RWPE2 (cell line): Measurements from ENCODE around the gene HDHD3.

ENCODE experiments used
- ATAC-seq: fragments of 200-7000 bp; cut with Tn5 transposase; 3 replicates; pipeline ENCODE4 v1.9.1; 2021; ENCODE audit warnings: low read depth
- DNase-seq: peaks from one replicate; pipeline ENCODE4 v3.0.0-alpha.2; 2020; ENCODE audit warnings: low spot score
- H3K27ac ChIP-seq: fragments of 450-650 bp; 2 replicates; pipeline ENCODE4 v1.5.1; 2017; ENCODE audit warnings: mild to moderate bottlenecking; ENCODE audit not compliant: poor library complexity, severe bottlenecking
- H3K27me3 ChIP-seq: fragments of 250-450 bp; sonication (Bioruptor Pico); 2 replicates; pipeline ENCODE4 v1.5.1; 2021; ENCODE audit warnings: mild to moderate bottlenecking, moderate library complexity; ENCODE audit not compliant: insufficient read depth, poor library complexity, severe bottlenecking
- H3K36me3 ChIP-seq: fragments of 250-450 bp; sonication (Bioruptor Pico); 2 replicates; pipeline ENCODE4 v1.5.1; 2020; ENCODE audit warnings: low read depth, mild to moderate bottlenecking, moderate library complexity
- H3K4me1 ChIP-seq: fragments of 250-450 bp; sonication (Bioruptor Pico); 2 replicates; pipeline ENCODE4 v1.5.1; 2021; ENCODE audit warnings: mild to moderate bottlenecking, moderate library complexity; ENCODE audit not compliant: insufficient read depth, poor library complexity, severe bottlenecking
- H3K4me3 ChIP-seq: fragments of 250-450 bp; sonication (Bioruptor Pico); 2 replicates; pipeline ENCODE4 v1.5.1; 2021; ENCODE audit warnings: mild to moderate bottlenecking, moderate library complexity; ENCODE audit not compliant: severe bottlenecking
- H3K9me3 ChIP-seq: fragments of 250-450 bp; sonication (Bioruptor Pico); 2 replicates; pipeline ENCODE4 v1.5.1; 2021; ENCODE audit warnings: mild to moderate bottlenecking, moderate library complexity; ENCODE audit not compliant: severe bottlenecking
- TF ChIP-seq, protein P1 (sequence below): fragments of 450-650 bp; IDR thresholded peaks from one replicate; pipeline ENCODE4 v1.5.1; 2017; ENCODE audit warnings: mild to moderate bottlenecking, moderate library complexity; ENCODE audit not compliant: poor library complexity, severe bottlenecking

The HDHD3 gene

DNA sequence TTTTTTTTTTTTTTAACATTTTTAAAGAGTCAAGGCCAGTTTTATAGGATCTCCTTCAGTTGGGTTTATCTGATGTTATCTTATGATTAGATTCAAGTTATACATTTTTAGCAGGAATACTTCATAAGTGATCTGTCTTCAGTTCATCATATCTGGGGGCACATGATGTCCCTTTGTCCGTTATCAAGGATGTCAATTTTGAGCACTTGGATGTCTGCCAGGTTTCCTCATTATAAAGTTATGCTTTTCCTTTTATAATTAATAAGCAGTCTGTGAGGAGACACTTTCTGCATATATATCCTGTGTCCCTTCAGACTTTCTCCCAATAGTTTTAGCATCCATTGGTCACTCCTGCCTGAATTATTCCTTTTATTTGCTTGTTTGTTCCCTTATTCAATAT, 11.8 kb downstream of the HDHD3 start:
- Histone ChIP-seq H3K27ac (no peak overlapping the region), H3K9me3 (no peaks in the 10 kb centered on the region), H3K36me3 (no peaks in the 10 kb centered on the region), H3K4me1 (no peaks in the 10 kb centered on the region), H3K4me3 (no peak overlapping the region), H3K27me3 (no peaks in the 10 kb centered on the region)
- DNase-seq, result no peak
- TF ChIP-seq, protein P1, sequence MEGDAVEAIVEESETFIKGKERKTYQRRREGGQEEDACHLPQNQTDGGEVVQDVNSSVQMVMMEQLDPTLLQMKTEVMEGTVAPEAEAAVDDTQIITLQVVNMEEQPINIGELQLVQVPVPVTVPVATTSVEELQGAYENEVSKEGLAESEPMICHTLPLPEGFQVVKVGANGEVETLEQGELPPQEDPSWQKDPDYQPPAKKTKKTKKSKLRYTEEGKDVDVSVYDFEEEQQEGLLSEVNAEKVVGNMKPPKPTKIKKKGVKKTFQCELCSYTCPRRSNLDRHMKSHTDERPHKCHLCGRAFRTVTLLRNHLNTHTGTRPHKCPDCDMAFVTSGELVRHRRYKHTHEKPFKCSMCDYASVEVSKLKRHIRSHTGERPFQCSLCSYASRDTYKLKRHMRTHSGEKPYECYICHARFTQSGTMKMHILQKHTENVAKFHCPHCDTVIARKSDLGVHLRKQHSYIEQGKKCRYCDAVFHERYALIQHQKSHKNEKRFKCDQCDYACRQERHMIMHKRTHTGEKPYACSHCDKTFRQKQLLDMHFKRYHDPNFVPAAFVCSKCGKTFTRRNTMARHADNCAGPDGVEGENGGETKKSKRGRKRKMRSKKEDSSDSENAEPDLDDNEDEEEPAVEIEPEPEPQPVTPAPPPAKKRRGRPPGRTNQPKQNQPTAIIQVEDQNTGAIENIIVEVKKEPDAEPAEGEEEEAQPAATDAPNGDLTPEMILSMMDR, result no peak
- ATAC-seq, result no peak

DNA sequence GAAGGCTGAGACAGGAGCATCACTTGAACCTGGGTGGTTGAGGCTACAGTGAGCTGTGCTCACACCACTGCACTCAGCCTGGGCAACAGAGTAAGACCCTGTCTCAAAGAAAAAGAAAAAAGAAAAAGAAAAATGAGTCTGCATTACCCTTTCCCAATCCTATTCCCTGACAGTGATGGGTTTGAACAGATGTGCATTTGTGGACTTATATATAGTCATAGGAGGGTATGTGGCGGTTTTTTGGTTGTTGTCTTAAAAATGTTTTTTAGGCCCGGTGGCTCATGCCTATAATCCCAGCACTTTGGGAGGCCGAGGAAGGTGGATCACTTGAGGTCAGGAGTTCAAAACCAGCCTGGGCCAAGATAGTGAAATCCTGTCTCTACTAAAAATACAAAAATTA, 13.4 kb downstream of the HDHD3 start:
- no peaks in the 10 kb centered on the region for H3K27me3 ChIP-seq
- H3K27ac ChIP-seq, result no peak overlapping the region
- DNase-seq, result no peak

DNA sequence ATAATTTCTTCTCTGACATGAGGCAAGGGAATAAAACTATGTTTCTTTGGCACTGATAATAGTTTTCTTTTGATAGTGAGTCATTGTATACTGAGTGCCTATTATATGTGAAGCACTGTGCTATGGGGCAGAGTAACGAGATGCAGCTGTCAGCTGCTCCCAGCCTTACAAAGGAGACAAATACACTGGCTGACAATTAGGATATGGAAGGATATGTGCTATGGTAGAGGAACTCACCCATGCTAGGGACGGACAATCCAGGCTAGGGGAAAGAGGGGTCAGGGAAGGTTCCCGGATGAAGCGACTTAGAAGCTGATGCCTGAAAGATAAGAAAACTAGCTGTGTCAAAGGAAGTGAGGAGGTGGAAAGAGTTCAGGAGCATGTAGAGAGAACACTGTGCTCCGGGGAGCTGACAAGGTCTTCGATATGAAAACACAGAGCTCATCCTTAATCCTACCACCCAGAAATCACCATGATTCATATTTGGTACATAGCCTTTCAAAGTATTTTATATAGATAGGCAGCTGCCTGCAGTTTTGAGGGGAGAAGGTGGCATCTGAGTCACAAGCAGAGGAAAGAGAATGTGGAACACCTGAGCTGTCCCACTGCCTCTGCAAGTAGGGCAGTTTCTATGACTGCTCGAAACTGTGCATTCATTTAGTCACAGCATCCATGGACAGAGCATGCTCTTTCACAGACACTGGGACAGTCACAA, 15.3 kb downstream of the HDHD3 start:
- Histone ChIP-seq H3K4me3 (no peak overlapping the region), H3K27ac (no peak overlapping the region), H3K36me3 (no peaks in the 10 kb centered on the region), H3K4me1 (no peaks in the 10 kb centered on the region), H3K27me3 (no peaks in the 10 kb centered on the region), H3K9me3 (no peaks in the 10 kb centered on the region)
- TF ChIP-seq, protein P1, result no peak
- ATAC-seq, result peak; percentile 36; the same call in 2 of the 3 replicates
- no peak for DNase-seq

More for the DNA sequence above, 13.4 kb downstream of the HDHD3 start:
- Histone ChIP-seq H3K4me3 (no peak overlapping the region), H3K36me3 (no peaks in the 10 kb centered on the region), H3K9me3 (no peaks in the 10 kb centered on the region), H3K4me1 (no peaks in the 10 kb centered on the region)
- TF ChIP-seq, protein P1, result no peak
- no peak for ATAC-seq

DNA sequence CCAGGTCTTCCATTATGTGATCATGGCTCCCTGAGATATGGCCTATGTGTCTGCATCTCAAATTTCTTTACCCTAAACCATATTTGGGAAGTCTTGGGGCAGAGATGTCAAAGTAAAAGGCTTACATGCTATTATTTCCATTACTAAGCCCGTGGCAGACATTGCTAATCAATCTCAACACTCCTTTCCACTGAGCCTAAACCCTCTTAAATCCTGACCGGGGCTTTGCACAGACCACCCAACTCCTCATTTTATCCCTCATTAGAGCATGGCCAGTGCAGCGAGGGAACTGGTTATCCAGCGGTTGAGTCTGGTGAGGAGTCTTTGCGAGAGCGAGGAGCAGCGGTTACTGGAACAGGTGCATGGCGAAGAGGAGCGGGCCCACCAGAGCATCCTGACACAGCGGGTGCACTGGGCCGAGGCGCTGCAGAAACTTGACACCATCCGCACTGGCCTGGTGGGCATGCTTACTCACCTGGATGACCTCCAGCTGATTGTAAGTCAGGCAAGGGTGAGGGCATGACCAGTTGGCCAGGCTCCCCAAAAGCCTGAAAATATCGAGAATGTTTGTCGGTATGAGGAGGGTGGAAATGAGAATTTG, 16.4 kb downstream of the HDHD3 start:
- Histone ChIP-seq H3K4me3 (no peak overlapping the region), H3K4me1 (no peaks in the 10 kb centered on the region), H3K36me3 (no peaks in the 10 kb centered on the region), H3K27ac (no peak overlapping the region), H3K9me3 (no peaks in the 10 kb centered on the region), H3K27me3 (no peaks in the 10 kb centered on the region)
- TF ChIP-seq, protein P1, result no peak
- no peak for ATAC-seq
- DNase-seq, result no peak

DNA sequence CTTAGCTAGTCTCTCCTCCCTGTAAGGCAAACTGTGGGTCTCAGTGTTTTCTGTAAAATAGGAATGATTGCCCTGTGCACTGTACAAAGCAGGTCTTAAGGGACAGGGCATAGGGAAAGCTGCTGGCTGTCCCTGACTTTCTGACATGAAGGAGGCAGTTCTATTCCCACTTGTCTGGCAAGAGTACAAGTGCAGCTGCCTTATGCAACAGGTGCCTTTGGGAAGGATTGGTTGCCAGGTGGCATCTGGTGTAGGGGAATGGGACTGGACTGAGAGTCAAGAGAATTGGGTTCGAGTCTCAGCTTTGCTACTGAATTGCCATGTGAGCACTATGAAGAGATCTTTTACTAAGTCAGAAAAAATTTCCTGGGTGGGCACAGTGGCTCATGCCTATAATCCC, 17.4 kb downstream of the HDHD3 start:
- H3K4me3 ChIP-seq, result no peak overlapping the region
- TF ChIP-seq, protein P1, result no peak
- ATAC-seq, result no peak
- no peak overlapping the region for H3K27ac ChIP-seq
- no peaks in the 10 kb centered on the region for H3K9me3 ChIP-seq
- H3K4me1 ChIP-seq, result no peaks in the 10 kb centered on the region
- no peaks in the 10 kb centered on the region for H3K36me3 ChIP-seq
- H3K27me3 ChIP-seq, result no peaks in the 10 kb centered on the region
- DNase-seq, result no peak
